Spinal cord (tissue), 10 donors: ENCODE measurements around the gene LRP3. TPM values are rescaled to one million over a fixed set of nuclear protein-coding genes. Genes with fewer than 3 reads are reported as not detected.
A peak's percentile ranks its signal among the peaks of the same experiment; 100 is the strongest.
"Not testable (repeated sequence)": the region's sequence is repeated elsewhere in the genome, so short reads cannot be mapped to it uniquely, and the experiment has no call there.

Experiments used
- DNase-seq, 6 donors: peaks; one replicate each; pipeline versions ENCODE4 v3.0.0 to v3.0.0-alpha.2; 2013 to 2015; ENCODE audit warnings: low spot score in 6 of 6, low read depth in 4 of 6
- H3K27ac ChIP-seq: one replicate; pipeline ENCODE4 v1.5.1; 2013; ENCODE audit warnings: low read depth, low read length, control low read depth
- H3K27me3 ChIP-seq: one replicate; pipeline ENCODE4 v1.6.1; 2013; ENCODE audit warnings: low read length; ENCODE audit not compliant: control insufficient read depth, insufficient read depth
- H3K36me3 ChIP-seq: one replicate; pipeline ENCODE4 v1.6.1; 2013; ENCODE audit warnings: low read length; ENCODE audit not compliant: control insufficient read depth, insufficient read depth
- H3K4me1 ChIP-seq: one replicate; pipeline ENCODE4 v1.6.1; 2013; ENCODE audit warnings: low read length; ENCODE audit not compliant: control insufficient read depth, insufficient read depth
- H3K4me3 ChIP-seq: one replicate; pipeline ENCODE4 v1.5.1; 2013; ENCODE audit warnings: low read depth, low read length, control low read depth
- H3K9me3 ChIP-seq: one replicate; pipeline ENCODE4 v1.6.1; 2013; ENCODE audit warnings: low read length; ENCODE audit not compliant: control insufficient read depth, insufficient read depth
- WGBS: methylation state at CpG from one replicate; pipeline ENCODE4 v1.1.5; 2013; ENCODE audit warnings: missing lambda C conversion rate; ENCODE audit not compliant: insufficient coverage; 5-methylcytosine and 5-hydroxymethylcytosine counted together
- long read RNA-seq, 4 donors: transcript quantifications; one replicate each; lab custom pipeline, GENCODE V29; 2026
- polyA plus RNA-seq, 2 donors: library from polyadenylated mRNA; unstranded; fragments of 120-200 nt; gene quantifications; one replicate each; pipeline ENCODE4 v1.2.1, GENCODE V29; 2013; ENCODE audit not compliant: insufficient read length in 2 of 2
- total RNA-seq, 2 donors: library from RNA; depleted of rRNA in 1 of 2; stranded (reverse); fragments of 120-200 nt in 1 of 2; fragments of >200 nt in 1 of 2; gene quantifications; one replicate each; pipeline versions ENCODE4 v1.2.3 to v1.2.4, GENCODE V29; 2013 to 2014
- donor health status: healthy.

The LRP3 gene, protein sequence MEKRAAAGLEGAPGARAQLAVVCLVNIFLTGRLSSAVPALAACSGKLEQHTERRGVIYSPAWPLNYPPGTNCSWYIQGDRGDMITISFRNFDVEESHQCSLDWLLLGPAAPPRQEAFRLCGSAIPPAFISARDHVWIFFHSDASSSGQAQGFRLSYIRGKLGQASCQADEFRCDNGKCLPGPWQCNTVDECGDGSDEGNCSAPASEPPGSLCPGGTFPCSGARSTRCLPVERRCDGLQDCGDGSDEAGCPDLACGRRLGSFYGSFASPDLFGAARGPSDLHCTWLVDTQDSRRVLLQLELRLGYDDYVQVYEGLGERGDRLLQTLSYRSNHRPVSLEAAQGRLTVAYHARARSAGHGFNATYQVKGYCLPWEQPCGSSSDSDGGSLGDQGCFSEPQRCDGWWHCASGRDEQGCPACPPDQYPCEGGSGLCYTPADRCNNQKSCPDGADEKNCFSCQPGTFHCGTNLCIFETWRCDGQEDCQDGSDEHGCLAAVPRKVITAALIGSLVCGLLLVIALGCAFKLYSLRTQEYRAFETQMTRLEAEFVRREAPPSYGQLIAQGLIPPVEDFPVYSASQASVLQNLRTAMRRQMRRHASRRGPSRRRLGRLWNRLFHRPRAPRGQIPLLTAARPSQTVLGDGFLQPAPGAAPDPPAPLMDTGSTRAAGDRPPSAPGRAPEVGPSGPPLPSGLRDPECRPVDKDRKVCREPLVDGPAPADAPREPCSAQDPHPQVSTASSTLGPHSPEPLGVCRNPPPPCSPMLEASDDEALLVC
- total RNA-seq = 10 to 100 TPM; 35.4 to 44.7 TPM
- 100 to 1,000 TPM; 122 to 130 TPM for polyA plus RNA-seq
- long read RNA-seq, donor 1, transcript LRP3-203 (3 exons, 3,278 nt) = minor isoform, 5 of 55 reads
- long read RNA-seq, donor 1, transcript LRP3-201 (7 exons, 3,807 nt) = major isoform, 43 of 55 reads
- long read RNA-seq, donor 1, partial matches to known transcripts = 7 of 55 reads
- long read RNA-seq, donor 1, other reads (novel, unspliced or antisense) = 0 of 55 reads
- long read RNA-seq, donor 2, transcript LRP3-201 (7 exons, 3,807 nt) = major isoform, 17 of 59 reads
- long read RNA-seq, donor 2, transcript LRP3-203 (3 exons, 3,278 nt) = minor isoform, 15 of 59 reads
- long read RNA-seq, donor 2, partial matches to known transcripts = 16 of 59 reads
- long read RNA-seq, donor 2, other reads (novel, unspliced or antisense) = 11 of 59 reads
- long read RNA-seq, donor 3, transcript LRP3-201 (7 exons, 3,807 nt) = major isoform, 16 of 36 reads
- long read RNA-seq, donor 3, transcript LRP3-203 (3 exons, 3,278 nt) = minor isoform, 6 of 36 reads
- long read RNA-seq, donor 3, partial matches to known transcripts = 13 of 36 reads
- long read RNA-seq, donor 3, other reads (novel, unspliced or antisense) = 0 of 36 reads
- long read RNA-seq, donor 4, transcript LRP3-201 (7 exons, 3,807 nt) = major isoform, 14 of 24 reads
- long read RNA-seq, donor 4, transcript LRP3-203 (3 exons, 3,278 nt) = minor isoform, 10 of 24 reads
- long read RNA-seq, donor 4, partial matches to known transcripts = 0 of 24 reads
- long read RNA-seq, donor 4, other reads (novel, unspliced or antisense) = 0 of 24 reads

DNA sequence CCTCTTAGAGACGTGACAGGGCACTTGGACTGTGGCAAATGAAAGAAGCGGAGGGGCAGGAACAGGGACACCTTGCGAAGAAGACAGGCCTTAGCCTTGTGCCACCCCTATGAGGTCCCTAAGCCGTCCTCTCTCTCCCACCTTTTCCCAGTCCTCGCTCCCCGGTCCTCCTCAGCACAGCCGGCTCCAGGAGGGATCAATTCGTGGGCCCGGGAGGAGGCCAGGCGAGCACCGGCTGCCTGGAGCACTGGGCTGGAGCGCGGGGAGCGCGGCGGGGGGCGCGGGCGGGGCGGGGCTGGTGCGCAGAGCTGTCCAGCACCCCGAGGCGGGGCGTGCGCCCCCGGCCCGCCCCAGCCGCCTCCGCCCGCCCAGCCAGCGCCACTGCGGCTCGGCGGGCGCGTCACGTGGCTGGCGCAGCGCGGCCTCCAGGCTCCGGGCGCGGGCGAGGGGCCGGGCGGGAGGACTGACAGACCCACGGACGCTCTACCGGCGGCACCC is at the start of gene LRP3:
Gene LRP3 (plus strand): TSS at position 466 of the 498 bp plus-strand sequence. CDS start 456 bp downstream, outside the sequence.
- DNase-seq = peak in 2 of 6 donors; percentile 87 to 89

DNA sequence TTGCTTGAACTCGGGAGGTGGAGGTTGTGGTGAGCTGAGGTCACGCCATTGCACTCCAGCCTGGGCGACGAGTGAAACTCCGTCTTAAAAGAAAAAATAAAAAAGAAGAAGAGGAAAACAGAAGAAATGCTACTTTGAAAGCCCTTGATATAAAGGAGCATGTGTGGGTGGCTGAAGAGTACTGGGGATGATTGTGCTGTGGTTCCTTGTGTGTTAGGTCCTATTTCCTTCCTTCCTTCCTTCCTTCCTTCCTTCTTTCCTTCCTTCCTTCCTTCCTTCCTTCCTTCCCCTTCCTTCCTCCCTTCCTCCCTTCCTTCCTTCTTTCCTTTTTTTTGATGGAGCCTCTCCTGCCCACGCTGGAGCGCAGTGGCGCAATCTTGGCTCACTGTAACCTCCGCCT is 47.9 kb upstream of the LRP3 start:
- Histone ChIP-seq H3K4me1 (no peaks in the 10 kb centered on the region), H3K27me3 (no peaks in the 10 kb centered on the region), H3K9me3 (no peaks in the 10 kb centered on the region), H3K27ac (no peak overlapping the region), H3K4me3 (no peak overlapping the region), H3K36me3 (no peaks in the 10 kb centered on the region)
- 92% methylated on average over 5 of the region's 9 CpGs for WGBS
- no peak for DNase-seq

More for the DNA sequence above, at the start of gene LRP3:
- no peaks in the 10 kb centered on the region for H3K27me3 ChIP-seq
- WGBS = 2% methylated on average over 50 of the region's 50 CpGs
- peaks cover 29% of the 10 kb centered on the region for H3K36me3 ChIP-seq
- H3K4me1 ChIP-seq = peaks cover 25% of the 10 kb centered on the region
- H3K27ac ChIP-seq = no peak within 1 kb of the TSS
- peak within 1 kb of the TSS; percentile 54 for H3K4me3 ChIP-seq
- no peaks in the 10 kb centered on the region for H3K9me3 ChIP-seq

DNA sequence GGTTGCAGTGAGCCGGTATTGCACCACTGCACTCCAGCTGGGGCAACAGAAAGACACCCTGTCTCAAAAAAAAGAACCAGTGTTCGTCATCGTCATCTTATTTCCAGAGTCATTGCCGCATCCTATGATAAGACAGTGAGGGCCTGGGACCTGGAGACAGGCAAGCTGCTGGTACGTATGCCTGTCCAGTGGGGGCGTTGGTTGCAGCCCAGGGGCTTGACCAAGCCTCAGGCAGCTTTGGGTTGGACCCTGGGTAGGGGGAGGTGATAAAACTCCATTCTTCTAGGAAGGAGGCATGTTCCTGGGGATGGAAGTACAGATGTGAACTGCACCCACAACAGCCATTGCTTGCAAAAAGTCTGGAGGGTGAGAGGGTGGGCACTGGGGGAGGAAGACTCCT is 46.6 kb upstream of the LRP3 start:
- Histone ChIP-seq H3K27ac (no peak overlapping the region), H3K27me3 (no peaks in the 10 kb centered on the region), H3K9me3 (no peaks in the 10 kb centered on the region), H3K4me3 (no peak overlapping the region), H3K4me1 (no peaks in the 10 kb centered on the region), H3K36me3 (no peaks in the 10 kb centered on the region)
- no peak for DNase-seq
- 94% methylated on average over 6 of the region's 6 CpGs for WGBS

DNA sequence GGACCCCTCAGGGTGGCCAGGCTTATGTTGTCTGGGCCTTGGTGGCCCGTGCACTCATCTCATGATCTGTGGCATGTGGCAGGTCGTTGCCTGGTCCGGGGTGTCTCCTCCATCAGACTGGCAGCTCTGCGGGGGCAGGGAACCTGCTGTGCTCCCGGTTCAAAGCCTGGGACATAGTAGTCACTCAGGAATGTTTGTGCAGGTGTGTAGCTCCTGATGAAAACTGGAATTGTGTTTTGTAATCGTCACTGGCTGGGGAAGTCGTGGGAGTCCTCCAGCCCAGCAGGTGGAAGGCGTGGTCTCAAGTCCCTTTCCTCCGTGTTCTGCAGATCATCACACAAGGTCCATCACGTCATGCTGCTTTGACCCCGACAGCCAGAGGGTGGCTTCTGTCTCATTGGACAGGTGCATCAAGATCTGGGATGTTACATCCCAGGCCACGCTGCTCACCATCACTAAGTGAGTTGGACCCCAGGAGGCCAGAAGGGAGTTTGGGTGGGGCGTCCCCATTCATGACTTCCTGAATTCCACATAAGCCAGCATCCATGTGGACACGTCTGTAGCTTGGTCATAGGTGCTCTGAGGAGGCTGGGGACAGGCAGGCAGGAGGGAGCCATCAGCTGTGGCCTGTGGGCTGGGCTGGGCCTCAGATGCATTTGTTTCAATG is 43.1 kb upstream of the LRP3 start:
- Histone ChIP-seq H3K27ac (no peak overlapping the region), H3K36me3 (no peaks in the 10 kb centered on the region), H3K9me3 (no peaks in the 10 kb centered on the region), H3K27me3 (no peaks in the 10 kb centered on the region), H3K4me1 (no peaks in the 10 kb centered on the region), H3K4me3 (no peak overlapping the region)
- DNase-seq = no peak
- WGBS = 76% methylated on average over 12 of the region's 14 CpGs

DNA sequence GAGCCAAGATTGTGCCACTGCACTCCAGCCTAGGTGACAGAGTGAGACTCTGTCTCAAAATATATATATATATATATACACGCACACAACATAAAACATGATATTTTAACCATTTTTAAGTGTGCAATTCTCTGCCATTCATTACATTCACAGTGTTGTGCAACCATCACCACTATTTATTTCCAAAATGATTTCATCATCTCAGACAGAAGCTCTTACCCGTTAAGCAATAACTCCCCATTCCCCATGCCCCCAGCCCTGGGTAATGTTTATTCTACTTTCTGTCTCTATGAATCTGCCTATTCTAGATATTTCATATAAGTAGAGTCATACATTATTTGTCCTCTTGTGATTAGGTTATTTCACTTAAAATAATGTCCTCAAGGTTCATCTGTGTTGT is 42.0 kb upstream of the LRP3 start:
- Histone ChIP-seq H3K4me3 (no peak overlapping the region), H3K36me3 (no peaks in the 10 kb centered on the region), H3K9me3 (no peaks in the 10 kb centered on the region), H3K27ac (no peak overlapping the region), H3K4me1 (no peaks in the 10 kb centered on the region), H3K27me3 (no peaks in the 10 kb centered on the region)
- DNase-seq = no peak
- no CpG with 5 or more reads among the region's 2 CpGs for WGBS

DNA sequence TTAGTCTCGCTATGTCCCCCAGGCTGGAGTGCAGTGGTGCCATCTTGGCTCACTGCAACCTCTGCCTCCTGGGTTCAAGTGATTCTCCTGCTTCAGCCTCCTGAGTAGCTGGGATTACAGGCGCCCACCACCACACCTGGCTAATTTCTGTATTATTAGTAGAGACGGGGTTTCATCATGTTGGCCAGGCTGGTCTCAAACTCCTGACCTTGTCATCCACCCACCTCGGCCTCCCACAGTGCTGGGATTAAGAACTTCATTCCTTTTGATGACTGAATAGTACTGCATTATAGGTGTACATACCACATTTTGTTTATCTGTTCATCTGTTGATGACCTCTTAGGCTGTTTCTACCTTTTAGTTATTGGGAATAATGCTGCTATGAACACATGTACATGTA is 41.5 kb upstream of the LRP3 start:
- H3K4me3 ChIP-seq, H3K9me3 ChIP-seq, H3K4me1 ChIP-seq, H3K36me3 ChIP-seq, H3K27me3 ChIP-seq, H3K27ac ChIP-seq, DNase-seq: not testable (repeated sequence)
- 80% methylated on average over 1 of the region's 4 CpGs for WGBS

DNA sequence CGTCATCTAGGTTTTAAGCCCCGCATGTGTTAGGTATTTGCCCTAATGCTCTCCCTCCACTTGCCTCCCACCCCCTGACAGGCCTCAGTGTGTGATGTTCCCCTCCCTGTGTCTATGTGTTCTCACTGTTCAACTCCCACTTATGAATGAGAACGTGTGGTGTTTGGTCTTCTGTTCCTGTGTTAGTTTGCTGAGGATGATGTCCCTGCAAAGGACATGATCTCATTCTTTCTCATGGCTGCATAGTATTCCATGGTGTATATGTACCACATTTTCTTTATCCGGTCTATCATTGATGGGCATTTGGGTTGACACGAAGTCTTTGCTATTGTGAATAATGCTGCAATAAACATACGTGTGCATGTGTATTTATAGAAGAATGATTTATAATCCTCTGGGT is 39.8 kb upstream of the LRP3 start:
- H3K36me3 ChIP-seq, H3K27me3 ChIP-seq, H3K9me3 ChIP-seq, H3K27ac ChIP-seq, H3K4me1 ChIP-seq, DNase-seq, H3K4me3 ChIP-seq: not testable (repeated sequence)
- WGBS = 95% methylated on average over 5 of the region's 6 CpGs

DNA sequence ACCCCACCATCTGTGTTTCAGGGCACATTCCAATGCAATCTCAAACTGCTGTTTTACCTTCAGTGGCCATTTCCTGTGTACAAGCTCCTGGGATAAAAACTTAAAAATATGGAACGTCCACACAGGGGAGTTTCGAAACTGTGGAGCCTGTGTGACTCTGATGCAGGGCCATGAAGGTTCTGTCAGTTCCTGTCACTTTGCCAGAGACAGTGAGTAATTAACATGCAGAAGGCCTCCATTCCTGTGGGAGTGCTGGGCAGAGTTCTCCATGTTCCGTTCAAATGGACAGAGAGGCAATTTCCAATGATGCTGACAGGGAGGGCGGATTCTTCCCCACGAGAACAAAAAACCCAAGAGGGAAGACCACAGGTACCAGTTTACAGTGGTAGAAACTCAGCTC is 37.8 kb upstream of the LRP3 start:
- Histone ChIP-seq H3K27ac (no peak overlapping the region), H3K36me3 (no peaks in the 10 kb centered on the region), H3K4me3 (no peak overlapping the region), H3K4me1 (no peaks in the 10 kb centered on the region), H3K27me3 (no peaks in the 10 kb centered on the region), H3K9me3 (no peaks in the 10 kb centered on the region)
- DNase-seq = no peak
- WGBS = 74% methylated on average over 5 of the region's 5 CpGs
